Karpas-422 (cell line): ENCODE measurements around the gene BCL7C. TPM values are rescaled to one million over a fixed set of nuclear protein-coding genes. Genes with fewer than 3 reads are reported as not detected.

Experiments used
- DNase-seq: peaks from one replicate; pipeline ENCODE4 v3.0.0-alpha.2; 2015
- H2AFZ ChIP-seq: fragments of 200-600 bp; sonication (generic); 2 replicates; pipeline ENCODE4 v1.6.1; 2014; ENCODE audit warnings: antibody characterized with exemption, low read length, mixed read lengths
- H3K27ac ChIP-seq: fragments of 200-600 bp; sonication (generic); 2 replicates; pipeline ENCODE4 v1.5.1; 2014; ENCODE audit warnings: mild to moderate bottlenecking, low read length, moderate library complexity
- H3K27me3 ChIP-seq: fragments of 200-600 bp; sonication (generic); 2 replicates; pipeline ENCODE4 v1.6.1; 2014; ENCODE audit warnings: low read length, mixed read lengths
- H3K36me3 ChIP-seq: fragments of 200-600 bp; sonication (generic); 2 replicates; pipeline ENCODE4 v1.6.1; 2014; ENCODE audit warnings: low read length, mixed read lengths; ENCODE audit not compliant: insufficient read depth
- H3K4me1 ChIP-seq: fragments of 200-600 bp; sonication (generic); 2 replicates; pipeline ENCODE4 v1.6.1; 2014; ENCODE audit warnings: mild to moderate bottlenecking, low read length, mixed read lengths
- H3K4me2 ChIP-seq: fragments of 200-600 bp; sonication (generic); 2 replicates; pipeline ENCODE4 v1.6.1; 2014; ENCODE audit warnings: low read length, low read depth, mild to moderate bottlenecking; ENCODE audit not compliant: poor library complexity, severe bottlenecking
- H3K4me3 ChIP-seq: fragments of 200-600 bp; sonication (generic); 2 replicates; pipeline ENCODE4 v1.5.1; 2014; ENCODE audit warnings: mild to moderate bottlenecking, antibody characterized with exemption, low read length, mixed read lengths
- H3K79me2 ChIP-seq: fragments of 200-600 bp; sonication (generic); 2 replicates; pipeline ENCODE4 v1.6.1; 2014; ENCODE audit warnings: mild to moderate bottlenecking, low read length, mixed read lengths
- H3K9ac ChIP-seq: fragments of 200-600 bp; sonication (generic); 2 replicates; pipeline ENCODE4 v1.6.0; 2014; ENCODE audit warnings: low read length
- H3K9me2 ChIP-seq: fragments of 200-600 bp; sonication (generic), shearing (Covaris generic); replicated peaks from 2 replicates; pipeline ENCODE4 v1.6.0; 2014; ENCODE audit warnings: mild to moderate bottlenecking, low read length, moderate library complexity; ENCODE audit not compliant: insufficient read depth
- H3K9me3 ChIP-seq: fragments of 300-700, 200-600 bp; sonication (generic); 2 replicates; pipeline ENCODE4 v1.6.1; 2014; ENCODE audit warnings: low read length, mixed read lengths
- H4K20me1 ChIP-seq: fragments of 200-600 bp; sonication (generic); 2 replicates; pipeline ENCODE4 v1.6.1; 2014; ENCODE audit warnings: mild to moderate bottlenecking, antibody characterized with exemption, low read length, low read depth; ENCODE audit not compliant: insufficient read depth
- small RNA-seq: library from RNA; depleted of rRNA; stranded (forward); fragments of <200 nt; gene quantifications from one replicate; pipeline ENCODE3, GENCODE V24; 2014
- total RNA-seq: library from RNA; depleted of rRNA; stranded (reverse); fragments of >200 nt; shearing (Covaris generic); gene quantifications from 2 replicates; pipeline ENCODE4 v1.2.3, GENCODE V29; 2014; ENCODE audit warnings: low replicate concordance; rRNA removed

The BCL7C gene
- total RNA-seq, 1 experiment from 2014 or later, result 27.4 TPM

DNA sequence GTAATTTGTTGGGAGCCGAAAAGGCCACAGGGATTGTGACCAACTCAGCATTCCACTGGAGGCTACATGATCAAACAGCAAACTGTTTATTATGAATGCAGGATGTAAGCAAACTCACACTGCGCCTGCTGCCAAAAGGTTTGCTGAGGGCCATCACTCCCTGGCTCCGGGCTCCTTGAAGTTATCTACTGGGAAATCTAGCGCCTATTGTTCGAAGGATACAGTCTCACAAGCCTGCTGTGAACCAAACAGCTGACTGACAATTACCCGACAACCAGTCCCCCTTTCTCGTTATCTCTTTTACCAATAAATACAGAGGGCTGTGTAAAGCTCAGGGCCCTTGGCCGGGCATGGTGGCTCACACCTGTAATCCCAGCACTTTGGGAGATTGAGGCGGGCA, 52.5 kb downstream of the BCL7C start:
- Histone ChIP-seq H4K20me1 (no peaks in the 10 kb centered on the region), H3K79me2 (no peaks in the 10 kb centered on the region), H3K27me3 (no peaks in the 10 kb centered on the region), H3K9ac (no peak overlapping the region), H3K4me2 (no peak overlapping the region), H3K36me3 (no peaks in the 10 kb centered on the region), H3K9me3 (no peaks in the 10 kb centered on the region), H2AFZ (no peak overlapping the region), H3K4me1 (peaks cover 7% of the 10 kb centered on the region), H3K27ac (no peak overlapping the region), H3K4me3 (no peak overlapping the region), H3K9me2 (no peaks in the 10 kb centered on the region)
- no peak for DNase-seq

DNA sequence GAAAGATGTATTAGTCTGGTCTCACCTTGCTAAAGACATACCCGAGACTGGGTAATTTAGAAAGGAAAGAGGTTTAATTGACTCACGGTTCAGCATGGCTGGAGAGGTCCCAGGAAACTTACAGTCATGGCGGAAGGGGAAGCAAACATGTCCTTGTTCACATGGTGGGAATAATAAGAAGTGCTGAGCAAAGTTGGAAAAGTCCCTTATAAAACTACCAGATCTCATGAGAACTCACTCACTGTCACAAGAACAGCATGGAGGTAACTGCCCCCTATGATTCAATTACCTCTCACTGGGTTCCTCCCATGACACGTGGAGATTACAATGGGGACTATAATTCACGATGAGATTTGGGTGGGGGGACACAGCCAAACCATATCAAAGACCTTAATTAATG, 53.3 kb downstream of the BCL7C start:
- Histone ChIP-seq H3K27me3 (no peaks in the 10 kb centered on the region), H3K9me2 (no peaks in the 10 kb centered on the region), H4K20me1 (no peaks in the 10 kb centered on the region), H3K27ac (no peak overlapping the region), H3K9ac (no peak overlapping the region), H3K79me2 (no peaks in the 10 kb centered on the region), H2AFZ (no peak overlapping the region), H3K4me3 (no peak overlapping the region), H3K9me3 (no peaks in the 10 kb centered on the region), H3K4me2 (no peak overlapping the region), H3K36me3 (no peaks in the 10 kb centered on the region), H3K4me1 (peaks cover 7% of the 10 kb centered on the region)
- DNase-seq, result no peak

DNA sequence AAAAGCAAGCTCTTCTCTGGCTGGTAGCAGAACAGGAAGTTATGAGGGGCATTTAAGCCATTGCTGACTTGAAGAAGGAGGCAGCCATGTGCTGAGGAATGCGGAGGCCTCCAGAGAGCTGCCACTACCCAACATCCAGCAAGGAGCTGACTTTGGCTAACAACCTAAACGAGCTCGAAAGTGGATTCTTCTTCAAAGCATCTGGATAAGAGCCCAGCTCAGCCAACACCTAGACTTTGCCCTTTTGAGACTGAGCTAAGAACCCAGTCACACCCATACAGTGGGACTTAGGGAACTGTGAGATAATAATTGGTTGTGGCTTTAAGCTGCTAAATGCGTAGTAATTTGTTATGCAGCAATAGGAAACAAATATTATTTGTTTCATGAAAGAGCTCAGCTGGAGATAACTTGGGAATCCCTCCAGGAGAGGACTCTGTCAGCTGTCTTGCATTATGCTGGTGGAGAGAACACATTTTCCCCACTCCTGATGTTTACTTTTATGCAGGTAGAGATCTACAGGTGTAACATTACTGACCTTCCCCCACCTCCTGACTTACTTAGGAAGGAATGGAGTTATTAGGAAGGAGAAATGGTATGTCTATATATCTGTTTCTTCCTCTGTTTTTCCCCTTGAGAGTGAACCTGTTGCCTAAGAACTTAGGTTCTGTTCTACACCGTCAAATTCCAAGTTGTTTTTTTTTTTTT, 54.2 kb downstream of the BCL7C start:
- H4K20me1 ChIP-seq, result no peaks in the 10 kb centered on the region
- no peak for DNase-seq
- H3K4me1 ChIP-seq, result no peaks in the 10 kb centered on the region
- H3K4me3 ChIP-seq, result no peak overlapping the region
- H3K9ac ChIP-seq, result no peak overlapping the region
- no peaks in the 10 kb centered on the region for H3K9me2 ChIP-seq
- no peaks in the 10 kb centered on the region for H3K36me3 ChIP-seq
- H3K4me2 ChIP-seq, result no peak overlapping the region
- no peaks in the 10 kb centered on the region for H3K27me3 ChIP-seq
- H3K9me3 ChIP-seq, result no peaks in the 10 kb centered on the region
- no peak overlapping the region for H3K27ac ChIP-seq
- H2AFZ ChIP-seq, result no peak overlapping the region
- H3K79me2 ChIP-seq, result no peaks in the 10 kb centered on the region

DNA sequence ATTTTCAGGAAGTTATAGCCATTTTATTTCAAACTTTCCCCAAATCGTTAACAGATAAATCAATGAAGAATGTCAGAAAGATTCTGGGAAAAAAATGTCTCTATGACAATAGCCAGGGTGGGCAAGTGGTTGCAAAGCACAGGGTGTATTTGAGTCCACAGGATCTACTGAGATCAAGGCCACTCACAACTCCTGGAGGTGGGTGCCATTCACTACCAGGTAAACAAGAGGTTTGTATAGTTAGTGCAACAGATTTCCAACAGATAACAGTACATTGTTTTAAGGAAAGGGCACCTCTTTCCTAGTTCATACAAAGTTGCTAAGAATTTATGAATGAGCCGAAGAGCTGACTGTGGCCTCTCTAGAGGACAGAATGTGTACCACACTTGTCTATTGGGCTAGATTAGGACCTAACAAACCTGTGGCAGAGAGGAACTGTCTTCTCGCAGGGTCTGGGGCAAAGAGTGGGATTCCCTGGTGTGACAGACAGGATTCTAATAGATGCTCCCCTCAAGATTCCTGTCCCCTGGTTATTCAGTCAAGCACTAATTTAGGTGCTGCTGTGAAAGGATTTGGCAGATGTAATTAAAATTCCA, 54.9 kb downstream of the BCL7C start:
- Histone ChIP-seq H4K20me1 (no peaks in the 10 kb centered on the region), H3K4me3 (no peak overlapping the region), H3K27ac (no peak overlapping the region), H3K4me1 (no peaks in the 10 kb centered on the region), H3K36me3 (no peaks in the 10 kb centered on the region), H3K79me2 (no peaks in the 10 kb centered on the region), H3K9ac (no peak overlapping the region), H2AFZ (no peak overlapping the region), H3K27me3 (no peaks in the 10 kb centered on the region), H3K4me2 (no peak overlapping the region), H3K9me3 (no peaks in the 10 kb centered on the region), H3K9me2 (no peaks in the 10 kb centered on the region)
- DNase-seq, result peak; percentile 44

DNA sequence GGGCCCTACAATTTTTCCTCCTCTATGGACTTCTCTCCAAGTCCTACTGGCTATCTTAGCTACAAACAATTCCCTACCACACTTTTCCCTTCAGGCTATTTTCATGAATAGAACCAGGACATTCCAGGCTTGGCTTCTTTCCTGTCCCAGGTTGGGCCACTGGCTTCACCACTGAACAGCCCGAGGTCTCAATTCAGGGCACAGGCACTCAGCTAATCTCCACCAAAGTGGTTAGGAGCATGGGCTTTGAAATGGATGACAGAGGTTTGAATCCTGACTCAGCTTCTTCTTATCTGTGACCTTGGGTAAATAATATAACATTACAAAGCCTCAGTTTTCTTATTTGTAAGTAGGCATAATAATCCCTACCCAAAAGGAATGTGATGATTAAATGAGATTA, 56.0 kb downstream of the BCL7C start:
- Histone ChIP-seq H3K4me2 (no peak overlapping the region), H3K27ac (no peak overlapping the region), H3K79me2 (no peaks in the 10 kb centered on the region), H3K9ac (no peak overlapping the region), H3K9me2 (no peaks in the 10 kb centered on the region), H2AFZ (no peak overlapping the region), H3K4me1 (no peaks in the 10 kb centered on the region), H3K27me3 (no peaks in the 10 kb centered on the region), H3K4me3 (no peak overlapping the region), H3K36me3 (no peaks in the 10 kb centered on the region), H4K20me1 (no peaks in the 10 kb centered on the region), H3K9me3 (no peaks in the 10 kb centered on the region)
- DNase-seq, result no peak

Small RNA genes lying within 50 kb of the gene (small RNA-seq; reads per million reads assigned to genes)
- gene MIR4519, result not detected
- not detected for gene MIR762

Other genes with a start within 250 kb of the BCL7C start
- 17.4 and 42.0 TPM in 2 replicates for gene PRR14, start 243.1 kb downstream of the BCL7C start, total RNA-seq
- 32.9 and 36.1 TPM in 2 replicates for gene FBRS, start 235.6 kb downstream of the BCL7C start, total RNA-seq
- 13.2 and 21.2 TPM in 2 replicates for gene SRCAP, start 194.9 kb downstream of the BCL7C start, total RNA-seq
- gene PHKG2, start 145.7 kb downstream of the BCL7C start, total RNA-seq, result 32.3 and 35.5 TPM in 2 replicates
- gene CFAP119, start 132.0 kb downstream of the BCL7C start, total RNA-seq, result 8.9 and 15.0 TPM in 2 replicates
- 57.9 and 66.4 TPM in 2 replicates for gene RNF40, start 131.8 kb downstream of the BCL7C start, total RNA-seq
- 4.8 and 6.3 TPM in 2 replicates for gene ZNF629, start 106.9 kb downstream of the BCL7C start, total RNA-seq
- 0.94 and 1.1 TPM in 2 replicates for gene CTF1, start 2.5 kb upstream of the BCL7C start, total RNA-seq
- gene FBXL19, start 29.5 kb upstream of the BCL7C start, total RNA-seq, result 24.5 and 59.5 TPM in 2 replicates
- 34.0 and 60.7 TPM in 2 replicates for gene ORAI3, start 55.0 kb upstream of the BCL7C start, total RNA-seq
- gene SETD1A, start 63.7 kb upstream of the BCL7C start, total RNA-seq, result 3.8 and 4.3 TPM in 2 replicates
- gene HSD3B7, start 91.1 kb upstream of the BCL7C start, total RNA-seq, result 0.65 and 2.7 TPM in 2 replicates
- 0.07 and 0.11 TPM in 2 replicates for gene STX1B, start 116.6 kb upstream of the BCL7C start, total RNA-seq
- gene STX4, start 139.5 kb upstream of the BCL7C start, total RNA-seq, result 16.6 and 16.7 TPM in 2 replicates
- 6.0 and 7.7 TPM in 2 replicates for gene ZNF668, start 180.2 kb upstream of the BCL7C start, total RNA-seq
- 22.0 and 23.3 TPM in 2 replicates for gene ZNF646, start 180.3 kb upstream of the BCL7C start, total RNA-seq
- 3.2 and 4.0 TPM in 2 replicates for gene PRSS53, start 194.9 kb upstream of the BCL7C start, total RNA-seq
- gene VKORC1, start 200.7 kb upstream of the BCL7C start, total RNA-seq, result 70.2 and 93.9 TPM in 2 replicates
- gene BCKDK, start 214.3 kb upstream of the BCL7C start, total RNA-seq, result 28.4 and 37.5 TPM in 2 replicates
- 37.2 and 42.7 TPM in 2 replicates for gene KAT8, start 223.6 kb upstream of the BCL7C start, total RNA-seq
- not detected in 2 replicates for gene PRSS8, start 241.7 kb upstream of the BCL7C start, total RNA-seq